Measurements from ENCODE around the gene ZNF367.

- TF ChIP-seq CTCF (conservative IDR thresholded peaks at IDR 0.05; ENCODE audit: low read depth in 2 of 2) (no peak), EZH2 (IDR thresholded peaks at IDR 0.05; ENCODE audit: low read depth, unreplicated experiment) (no peak), POLR2AphosphoS5 (IDR thresholded peaks at IDR 0.05; ENCODE audit: low read depth) (no peak), CREB1 (CRISPR knock-in tag; IDR thresholded peaks at IDR 0.05; ENCODE audit: low read depth) (no peak), JUNB (IDR thresholded peaks at IDR 0.05; ENCODE audit: unreplicated experiment) (no peak), EZH2phosphoT487 (IDR thresholded peaks at IDR 0.05; ENCODE audit: unreplicated experiment) (no peak), ETS1 (IDR thresholded peaks at IDR 0.05) (no peak), ZNF114 (CRISPR knock-in tag; IDR thresholded peaks at IDR 0.05) (no peak), REST (IDR thresholded peaks at IDR 0.05; ENCODE audit: unreplicated experiment) (no peak)
Observed at GRCh38 chr9:96425500-96426169, 7.5 kb upstream of the ZNF367 start.
